HFFc6 (cell line): ENCODE results near the gene KCNJ12. TPM values are rescaled to one million over a fixed set of nuclear protein-coding genes. Genes with fewer than 3 reads are reported as not detected.
A peak's percentile ranks its signal among the peaks of the same experiment; 100 is the strongest.
"Not testable (repeated sequence)": the region's sequence is repeated elsewhere in the genome, so short reads cannot be mapped to it uniquely, and the experiment has no call there.

Source experiments
- DNase-seq: peaks from one replicate; pipeline ENCODE4 v3.0.0-alpha.2; 2018
- H3K27ac Mint-ChIP-seq: 2 replicates; pipeline ENCODE4 v1.8.0; 2020; ENCODE audit warnings: mild to moderate bottlenecking, mixed read lengths
- H3K27me3 Mint-ChIP-seq: 2 replicates; pipeline ENCODE4 v1.8.0; 2021; ENCODE audit warnings: mild to moderate bottlenecking, moderate library complexity, mixed read lengths; ENCODE audit not compliant: insufficient read depth
- H3K36me3 Mint-ChIP-seq: 2 replicates; pipeline ENCODE4 v1.8.0; 2021; ENCODE audit warnings: low read depth, mixed read lengths
- H3K4me1 Mint-ChIP-seq: 2 replicates; pipeline ENCODE4 v1.8.0; 2020; ENCODE audit warnings: low read depth, mixed read lengths
- H3K4me3 Mint-ChIP-seq: 2 replicates; pipeline ENCODE4 v1.8.0; 2020; ENCODE audit warnings: mild to moderate bottlenecking, moderate library complexity, mixed read lengths
- H3K9me3 Mint-ChIP-seq: 2 replicates; pipeline ENCODE4 v1.8.0; 2020; ENCODE audit warnings: mild to moderate bottlenecking, mixed read lengths
- total RNA-seq, 6 experiments: library from RNA; stranded (reverse); fragmentation: NEBNext Ultra II Directional; extraction: Animal tissue kit (Norgen Biotek cat#: 25700); gene quantifications; 2 replicates in 1 of 6; 3 replicates in 5 of 6; pipeline ENCODE4 v1.2.3, GENCODE V29; 2021
- TF ChIP-seq, protein P1 (sequence below): fragments of 200-600 bp; sonication (generic); IDR thresholded peaks from 2 replicates; pipeline ENCODE4 v1.5.0; 2021; ENCODE audit warnings: antibody characterized with exemption, mild to moderate bottlenecking

KCNJ12 gene
- total RNA-seq, 6 experiments from 2014 or later: not detected

DNA sequence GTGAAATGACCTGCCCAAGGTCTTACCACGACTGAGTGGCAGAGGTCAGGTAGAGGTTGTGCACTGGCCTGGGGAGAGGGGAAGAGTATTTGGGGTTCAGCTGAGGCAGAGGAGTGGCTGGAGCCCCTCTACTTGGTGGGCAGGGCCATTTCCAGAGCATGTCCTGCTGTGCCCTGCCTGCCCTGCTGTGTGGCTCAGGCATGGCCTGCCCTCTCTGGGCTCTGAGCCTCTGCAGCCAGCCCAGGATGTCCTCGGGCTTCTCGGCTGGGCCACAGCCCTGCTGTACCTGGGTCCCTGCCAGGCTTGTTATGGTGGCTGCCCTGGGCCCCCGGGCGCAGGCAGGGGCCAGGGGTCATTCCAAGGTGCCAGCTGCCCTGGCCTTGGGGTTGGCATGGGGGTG lies 19.6 kb downstream of the KCNJ12 start:
- DNase-seq: no peak
- Mint-ChIP-seq H3K4me3 (no peak overlapping the region), H3K36me3 (no peaks in the 10 kb centered on the region), H3K4me1 (peaks cover 6% of the 10 kb centered on the region; the same call in 1 of the 2 replicates), H3K9me3 (no peaks in the 10 kb centered on the region), H3K27me3 (peaks cover 15% of the 10 kb centered on the region), H3K27ac (no peak overlapping the region)
- TF ChIP-seq, protein P1, sequence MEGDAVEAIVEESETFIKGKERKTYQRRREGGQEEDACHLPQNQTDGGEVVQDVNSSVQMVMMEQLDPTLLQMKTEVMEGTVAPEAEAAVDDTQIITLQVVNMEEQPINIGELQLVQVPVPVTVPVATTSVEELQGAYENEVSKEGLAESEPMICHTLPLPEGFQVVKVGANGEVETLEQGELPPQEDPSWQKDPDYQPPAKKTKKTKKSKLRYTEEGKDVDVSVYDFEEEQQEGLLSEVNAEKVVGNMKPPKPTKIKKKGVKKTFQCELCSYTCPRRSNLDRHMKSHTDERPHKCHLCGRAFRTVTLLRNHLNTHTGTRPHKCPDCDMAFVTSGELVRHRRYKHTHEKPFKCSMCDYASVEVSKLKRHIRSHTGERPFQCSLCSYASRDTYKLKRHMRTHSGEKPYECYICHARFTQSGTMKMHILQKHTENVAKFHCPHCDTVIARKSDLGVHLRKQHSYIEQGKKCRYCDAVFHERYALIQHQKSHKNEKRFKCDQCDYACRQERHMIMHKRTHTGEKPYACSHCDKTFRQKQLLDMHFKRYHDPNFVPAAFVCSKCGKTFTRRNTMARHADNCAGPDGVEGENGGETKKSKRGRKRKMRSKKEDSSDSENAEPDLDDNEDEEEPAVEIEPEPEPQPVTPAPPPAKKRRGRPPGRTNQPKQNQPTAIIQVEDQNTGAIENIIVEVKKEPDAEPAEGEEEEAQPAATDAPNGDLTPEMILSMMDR: no peak

DNA sequence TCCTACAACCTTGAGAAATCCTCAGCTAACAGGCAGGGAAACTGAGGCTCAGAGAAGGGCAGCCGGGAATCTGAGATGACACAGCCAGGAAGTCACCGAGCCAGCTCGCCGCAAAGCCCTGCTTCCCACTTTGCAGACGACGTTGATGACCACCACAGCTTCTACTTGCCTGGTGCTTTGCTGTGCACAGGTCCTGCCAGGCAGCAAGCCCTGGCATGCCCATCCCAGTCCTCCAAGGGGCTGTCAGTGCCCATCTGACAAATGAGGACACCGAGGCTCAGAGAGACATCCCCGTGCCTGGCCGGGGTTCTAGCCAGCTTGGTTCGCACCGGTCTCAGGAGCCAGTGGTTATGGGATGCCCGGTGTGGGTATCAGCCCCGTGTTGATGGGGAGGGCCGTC lies 20.1 kb downstream of the KCNJ12 start:
- no peak overlapping the region for H3K4me3 Mint-ChIP-seq
- no peaks in the 10 kb centered on the region for H3K36me3 Mint-ChIP-seq
- DNase-seq: no peak
- peaks cover 8% of the 10 kb centered on the region; the same call in 1 of the 2 replicates for H3K4me1 Mint-ChIP-seq
- no peak overlapping the region; the same call in 1 of the 2 replicates for H3K27ac Mint-ChIP-seq
- peaks cover 11% of the 10 kb centered on the region for H3K27me3 Mint-ChIP-seq
- TF ChIP-seq, protein P1: no peak
- H3K9me3 Mint-ChIP-seq: no peaks in the 10 kb centered on the region

DNA sequence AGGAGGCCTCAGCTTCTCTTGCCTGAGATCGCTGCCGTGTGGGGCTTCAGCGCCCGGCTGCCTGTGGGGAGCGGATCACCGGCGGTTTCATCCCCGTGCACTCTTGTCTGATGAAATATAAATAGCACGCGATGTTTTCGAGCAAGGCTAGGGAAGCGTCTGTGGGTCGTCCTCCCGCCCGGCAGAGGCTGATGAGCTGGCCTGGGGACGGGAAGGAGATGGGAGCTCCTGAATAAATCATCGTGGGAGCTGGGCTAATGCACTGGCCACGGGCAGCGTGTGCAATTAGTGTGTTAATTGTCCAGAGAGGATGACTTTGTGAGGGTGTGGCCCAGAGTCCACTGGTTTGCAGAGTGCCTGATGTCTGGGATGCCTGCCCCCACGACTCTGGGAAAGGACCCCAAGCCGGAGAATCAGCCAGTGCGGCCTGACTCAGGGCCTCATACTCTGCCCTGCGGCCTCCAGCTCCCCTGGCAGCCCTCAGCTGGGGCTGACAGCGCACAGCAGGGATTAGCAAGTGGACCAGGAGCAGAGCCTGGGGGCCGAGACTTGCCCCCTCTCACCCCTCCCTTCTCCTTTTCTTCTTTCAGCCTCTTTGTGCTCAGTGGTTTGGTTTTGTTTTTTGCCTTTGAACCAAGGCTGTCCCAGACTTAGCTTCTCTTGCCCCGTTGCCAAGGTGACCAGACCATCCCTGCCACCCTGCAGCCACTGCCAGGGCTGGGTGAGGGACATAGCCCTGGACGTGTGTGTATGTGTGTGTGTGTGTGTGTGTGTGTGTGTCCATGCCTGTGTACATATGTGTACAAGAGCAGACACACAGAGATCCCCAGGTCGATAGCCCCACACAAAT lies 21.4 kb downstream of the KCNJ12 start:
- Mint-ChIP-seq H3K27ac (peak overlapping the region; percentile 69; the same call in 1 of the 2 replicates), H3K4me1 (peaks cover 18% of the 10 kb centered on the region), H3K36me3 (no peaks in the 10 kb centered on the region), H3K27me3 (peaks cover 9% of the 10 kb centered on the region), H3K4me3 (no peak overlapping the region; the same call in 1 of the 2 replicates), H3K9me3 (no peaks in the 10 kb centered on the region)
- DNase-seq: no peak
- TF ChIP-seq, protein P1: no peak

DNA sequence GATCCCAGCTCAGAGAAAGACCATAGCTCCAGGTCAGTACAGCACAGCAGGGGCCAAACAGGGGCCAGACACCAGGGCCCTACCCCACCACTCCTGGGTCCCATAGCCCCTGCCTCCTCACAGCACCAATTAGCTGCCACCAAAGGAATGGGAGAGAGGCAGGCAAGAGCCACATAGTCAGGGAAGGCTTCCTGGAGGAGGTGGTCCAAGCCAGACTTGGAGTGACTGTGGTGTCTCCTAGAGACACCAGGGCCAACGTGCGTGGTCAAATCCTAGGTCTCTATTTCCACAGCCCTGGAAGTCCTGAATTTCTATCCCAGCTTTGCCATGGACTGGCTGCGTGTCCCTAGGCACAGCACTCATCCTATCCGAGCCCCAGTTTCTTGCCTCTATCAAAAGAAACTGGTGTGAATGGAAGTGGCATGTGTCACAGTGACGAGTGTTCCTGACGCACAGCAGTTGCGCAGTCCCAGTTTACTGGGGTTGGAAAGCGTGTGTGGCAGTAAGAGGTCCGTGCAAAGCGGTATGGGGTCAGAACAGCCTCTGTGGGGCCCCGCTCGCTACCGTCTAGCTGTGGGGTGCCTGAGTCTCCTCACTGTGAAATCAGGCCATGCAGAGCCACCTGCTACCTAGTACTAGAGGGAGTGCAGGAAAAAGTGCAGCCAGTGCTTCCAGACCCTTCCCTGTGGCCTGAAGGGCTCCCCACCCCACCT lies 23.5 kb downstream of the KCNJ12 start:
- Mint-ChIP-seq H3K9me3 (no peaks in the 10 kb centered on the region), H3K27me3 (no peaks in the 10 kb centered on the region; the same call in 1 of the 2 replicates), H3K4me3 (no peak overlapping the region), H3K27ac (no peak overlapping the region), H3K4me1 (peaks cover 19% of the 10 kb centered on the region), H3K36me3 (no peaks in the 10 kb centered on the region)
- TF ChIP-seq, protein P1: no peak
- no peak for DNase-seq

DNA sequence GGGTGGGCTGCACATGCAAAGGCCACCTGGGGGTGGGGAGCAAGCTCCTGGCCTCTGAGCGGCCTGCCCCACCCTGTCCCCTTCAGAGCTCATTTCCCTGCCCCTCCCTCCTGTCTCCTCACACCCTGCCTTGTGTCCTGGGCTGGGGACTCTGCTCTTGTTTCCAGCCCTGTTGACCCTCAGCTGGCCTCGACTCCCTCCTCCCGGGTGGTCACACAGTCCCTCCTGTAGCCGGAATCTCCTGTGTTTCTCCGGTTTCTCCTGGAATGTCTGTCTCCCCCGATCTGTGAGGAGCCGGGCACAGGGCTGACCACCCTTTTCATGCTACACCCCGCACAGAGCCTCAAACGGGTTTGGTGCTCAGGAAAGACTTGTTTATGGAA lies 24.0 kb downstream of the KCNJ12 start:
- not testable (repeated sequence) for H3K27ac Mint-ChIP-seq, H3K4me3 Mint-ChIP-seq, DNase-seq, H3K27me3 Mint-ChIP-seq, H3K36me3 Mint-ChIP-seq, H3K9me3 Mint-ChIP-seq
- H3K4me1 Mint-ChIP-seq: peaks cover 19% of the 10 kb centered on the region
